HL-60 (cell line): ENCODE results near the gene TACC2.

ENCODE experiments used
- CTCF ChIP-seq: IDR thresholded peaks from one replicate; pipeline ENCODE4 v1.5.1; 2011; ENCODE audit warnings: low read length, control low read depth, inconsistent platforms; ENCODE audit not compliant: insufficient read depth
- POLR2AphosphoS5 ChIP-seq: IDR thresholded peaks from 2 replicates; pipeline ENCODE4 v1.6.1; 2012; ENCODE audit warnings: low read depth

- TF ChIP-seq CTCF (no peak), POLR2AphosphoS5 (no peak)
Observed at GRCh38 chr10:122273966-122274545, 285.1 kb downstream of the TACC2 start.
